GM21737 (cell line): Measurements from ENCODE around the gene LCN6.
"Not testable (repeated sequence)": the region's sequence is repeated elsewhere in the genome, so short reads cannot be mapped to it uniquely, and the experiment has no call there.

Source experiments
- ATAC-seq: cut with Tn5 transposase; IDR thresholded peaks from one replicate; pipeline ENCODE4 v1.9.1; 2021; ENCODE audit warnings: mild to moderate bottlenecking, moderate library complexity; ENCODE audit not compliant: unreplicated experiment

LCN6 gene

GRCh38 chr9:136760424-136760823, 12.1 kb upstream of the LCN6 start:
- no peak for ATAC-seq

GRCh38 chr9:136759436-136760325, 11.4 kb upstream of the LCN6 start:
- no peak for ATAC-seq

GRCh38 chr9:136759001-136759400, 10.7 kb upstream of the LCN6 start:
- ATAC-seq, result no peak

GRCh38 chr9:136757751-136758140, 9.4 kb upstream of the LCN6 start:
- ATAC-seq, result no peak

- ATAC-seq, result no peak
Measured at GRCh38 chr9:136757328-136757727, 9.0 kb upstream of the LCN6 start.

GRCh38 chr9:136756836-136757235, 8.5 kb upstream of the LCN6 start:
- no peak for ATAC-seq

GRCh38 chr9:136756134-136756438, 7.8 kb upstream of the LCN6 start:
- ATAC-seq, result no peak

- ATAC-seq, result not testable (repeated sequence)
Measured at GRCh38 chr9:136755302-136756133, 7.2 kb upstream of the LCN6 start.

GRCh38 chr9:136754626-136755301, 6.4 kb upstream of the LCN6 start:
- ATAC-seq, result no peak

- ATAC-seq, result no peak
Measured at GRCh38 chr9:136754059-136754572, 5.8 kb upstream of the LCN6 start.

GRCh38 chr9:136753371-136754058, 5.2 kb upstream of the LCN6 start:
- ATAC-seq, result no peak

- ATAC-seq, result no peak
Measured at GRCh38 chr9:136751814-136752213, 3.5 kb upstream of the LCN6 start.

GRCh38 chr9:136751244-136751643, 2.9 kb upstream of the LCN6 start:
- no peak for ATAC-seq

GRCh38 chr9:136750526-136750925, 2.2 kb upstream of the LCN6 start:
- no peak for ATAC-seq

GRCh38 chr9:136748666-136749611, 614 bp upstream of the LCN6 start:
- ATAC-seq, result no peak

- no peak for ATAC-seq
Measured at GRCh38 chr9:136747161-136748060, 914 bp downstream of the LCN6 start.

- no peak for ATAC-seq
Measured at GRCh38 chr9:136746621-136747020, 1.7 kb downstream of the LCN6 start.

GRCh38 chr9:136746155-136746490, 2.2 kb downstream of the LCN6 start:
- ATAC-seq, result no peak
